ENCODE data around the gene EAF1.
"Not testable (repeated sequence)": the region's sequence is repeated elsewhere in the genome, so short reads cannot be mapped to it uniquely, and the experiment has no call there.

The EAF1 gene

DNA sequence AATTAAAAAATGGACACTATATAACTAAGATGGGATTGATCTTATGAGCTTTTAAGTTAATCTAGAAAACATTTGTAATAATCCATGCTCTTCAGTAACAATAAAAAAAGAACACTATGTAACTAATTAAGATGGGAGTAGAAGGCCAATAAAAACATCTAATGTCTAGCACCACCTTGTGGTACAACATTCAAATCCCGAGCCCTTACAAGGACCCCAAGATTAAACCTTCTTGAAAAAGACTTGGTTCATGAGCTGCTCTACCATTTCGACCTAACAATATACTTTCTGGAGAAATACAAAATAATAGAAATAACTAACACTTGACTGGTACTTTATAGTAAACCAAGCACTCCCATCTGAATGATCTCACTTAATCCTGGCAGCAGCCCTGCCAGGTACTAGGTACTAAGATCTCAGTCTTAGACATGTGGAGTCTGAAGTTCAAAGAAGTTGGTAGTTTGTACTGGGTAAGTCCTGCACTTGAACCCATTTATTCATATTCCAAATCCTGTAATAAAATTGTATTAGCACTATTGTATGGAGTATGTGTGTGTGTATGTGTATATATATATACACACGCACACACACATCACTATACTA is 21.8 kb upstream of the EAF1 start:
- DNase-seq (ENCODE audit: low read depth) = no peak

- no peak for DNase-seq (ENCODE audit: low read depth)
Measured at GRCh38 chr3:15409239-15409638, 18.2 kb upstream of the EAF1 start.

- no peak for DNase-seq (ENCODE audit: low read depth)
Measured at GRCh38 chr3:15409774-15410173, 17.6 kb upstream of the EAF1 start.

- DNase-seq (ENCODE audit: low read depth) = not testable (repeated sequence)
Measured at GRCh38 chr3:15410966-15411365, 16.4 kb upstream of the EAF1 start.

DNA sequence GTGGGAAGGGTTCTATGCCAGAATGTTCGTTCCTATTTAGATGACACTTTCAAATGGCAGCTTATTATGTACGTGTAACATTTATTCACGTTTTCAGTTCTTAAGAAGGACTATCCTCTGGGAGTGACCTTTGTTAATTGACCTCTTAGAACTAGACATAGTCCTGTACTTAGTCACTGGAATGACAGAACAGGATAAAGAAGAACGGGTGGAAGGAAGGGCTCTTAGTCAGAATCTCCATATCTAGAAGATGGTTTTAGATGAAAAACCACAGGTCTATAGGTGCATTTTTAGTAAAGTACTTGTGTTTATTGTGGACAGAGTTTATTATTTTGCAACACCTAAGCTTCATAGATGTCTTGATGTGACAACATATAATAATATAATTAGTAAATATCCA is 6.5 kb upstream of the EAF1 start:
- no peak for DNase-seq (ENCODE audit: low read depth)

GRCh38 chr3:15426579-15427118 is 749 bp upstream of the EAF1 start:
- DNase-seq (ENCODE audit: low read depth) = no peak

DNA sequence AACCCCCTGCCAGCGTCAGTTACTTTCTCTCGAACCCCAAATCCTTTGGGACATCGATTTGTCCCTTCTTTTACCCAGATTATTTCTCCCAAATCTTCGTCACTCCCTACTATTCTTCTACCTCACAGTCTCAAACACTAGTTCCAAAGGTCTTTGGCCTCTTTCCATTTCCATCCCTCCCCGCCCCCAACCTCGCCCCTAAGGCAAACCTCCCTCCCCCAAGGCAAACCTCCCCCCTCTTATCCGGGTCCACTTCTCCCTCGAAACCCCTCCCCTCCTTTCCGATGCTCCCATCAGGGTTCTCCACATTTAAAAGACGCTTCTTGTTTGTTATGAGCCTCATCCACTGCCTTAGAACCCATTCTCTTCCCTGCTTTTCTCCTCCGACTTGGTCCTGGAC is 583 bp downstream of the EAF1 start:
- DNase-seq (ENCODE audit: low read depth) = no peak

GRCh38 chr3:15428539-15428938 is 1.1 kb downstream of the EAF1 start:
- DNase-seq (ENCODE audit: low read depth) = no peak

DNA sequence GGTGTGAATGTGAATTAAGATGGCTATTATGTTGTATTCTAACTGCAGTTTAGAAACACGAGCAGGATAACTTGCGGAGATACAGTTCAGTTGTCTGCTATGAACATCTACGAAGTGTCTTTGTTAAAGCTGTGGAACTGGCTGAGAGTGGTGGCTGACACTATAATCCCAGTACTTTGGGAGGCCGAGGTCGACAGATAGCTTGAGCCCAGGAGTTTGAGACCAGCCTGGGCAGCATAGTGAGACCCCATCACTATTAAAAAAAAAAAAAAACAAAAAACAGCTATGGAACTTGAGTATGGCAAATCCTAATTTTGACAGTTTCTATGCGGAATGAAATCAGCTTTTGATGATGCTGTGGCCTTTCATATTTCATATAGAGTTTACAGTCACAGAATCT is 1.7 kb downstream of the EAF1 start:
- DNase-seq (ENCODE audit: low read depth) = no peak

DNA sequence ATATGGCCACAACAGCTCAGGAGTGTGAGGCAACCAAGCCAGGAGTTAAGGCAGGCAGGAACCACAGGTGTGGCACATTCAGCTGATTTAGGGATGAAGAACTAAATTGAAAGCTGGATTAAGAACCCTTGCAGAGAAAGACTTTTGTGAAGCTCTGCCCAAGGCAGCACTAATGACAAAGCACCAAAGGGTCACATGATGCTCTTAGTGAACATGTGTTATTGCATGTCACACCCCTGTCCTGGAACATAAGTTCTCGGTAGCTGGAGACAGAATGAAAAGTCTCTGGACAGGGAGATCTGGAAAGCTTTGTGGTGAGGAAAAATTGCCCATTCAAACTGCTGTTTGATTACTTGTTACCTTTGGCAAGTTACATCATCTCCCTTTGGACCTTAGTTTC is 3.2 kb downstream of the EAF1 start:
- DNase-seq (ENCODE audit: low read depth) = no peak

- DNase-seq (ENCODE audit: low read depth) = no peak
Measured at GRCh38 chr3:15431256-15431837, 3.9 kb downstream of the EAF1 start.

DNA sequence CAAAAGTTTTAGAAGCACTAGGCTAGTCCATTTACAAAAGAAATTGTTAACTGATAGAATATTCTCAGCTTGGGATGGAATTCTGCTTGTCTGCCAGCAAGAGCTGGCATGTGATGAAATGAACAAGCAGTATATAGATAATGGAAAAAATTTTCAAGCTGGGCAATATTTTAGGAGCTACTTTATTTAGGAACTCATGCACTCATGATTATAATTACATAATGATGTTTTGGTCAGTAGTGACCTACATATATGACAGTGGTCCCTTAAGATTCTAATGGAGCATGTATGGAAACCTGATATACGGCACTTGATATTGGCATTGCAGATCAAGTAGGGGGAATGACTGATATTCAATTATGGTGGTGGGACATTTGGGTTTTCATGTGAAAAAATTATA is 6.1 kb downstream of the EAF1 start:
- DNase-seq (ENCODE audit: low read depth) = no peak

- no peak for DNase-seq (ENCODE audit: low read depth)
Measured at GRCh38 chr3:15434756-15435155, 7.4 kb downstream of the EAF1 start.

DNA sequence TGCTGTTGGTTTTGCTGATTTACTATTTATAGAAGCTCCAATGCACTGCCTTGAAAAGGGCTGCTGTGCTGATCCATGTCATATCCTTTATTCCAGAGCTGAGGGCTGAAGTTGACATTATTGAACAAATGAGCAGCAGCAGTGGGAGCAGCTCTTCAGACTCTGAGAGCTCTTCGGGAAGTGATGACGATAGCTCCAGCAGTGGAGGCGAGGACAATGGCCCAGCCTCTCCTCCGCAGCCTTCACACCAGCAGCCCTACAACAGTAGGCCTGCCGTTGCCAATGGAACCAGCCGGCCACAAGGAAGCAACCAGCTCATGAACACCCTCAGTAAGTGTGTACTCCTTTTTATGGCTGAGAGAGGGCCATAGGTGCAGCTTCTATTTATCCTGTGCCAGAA is 8.8 kb downstream of the EAF1 start:
- DNase-seq (ENCODE audit: low read depth) = no peak

DNA sequence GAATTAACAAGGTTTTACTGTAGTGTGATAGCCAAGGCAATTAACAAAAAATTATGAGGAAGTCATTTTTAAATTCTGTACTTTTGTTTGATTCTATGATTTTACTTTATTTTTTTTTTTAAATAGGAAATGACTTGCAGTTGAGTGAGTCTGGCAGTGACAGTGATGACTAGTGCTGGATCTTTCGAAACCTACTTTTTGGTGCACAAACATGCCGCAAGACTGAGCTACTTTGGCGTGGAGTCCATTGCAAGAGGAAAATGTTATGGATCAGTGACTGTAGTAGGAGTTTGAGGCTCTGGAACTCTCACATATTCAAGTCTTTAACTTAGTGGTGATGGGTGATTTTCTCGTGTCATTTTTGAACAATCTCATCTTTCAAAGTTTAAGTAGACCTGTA is 11.6 kb downstream of the EAF1 start:
- no peak for DNase-seq (ENCODE audit: low read depth)

DNA sequence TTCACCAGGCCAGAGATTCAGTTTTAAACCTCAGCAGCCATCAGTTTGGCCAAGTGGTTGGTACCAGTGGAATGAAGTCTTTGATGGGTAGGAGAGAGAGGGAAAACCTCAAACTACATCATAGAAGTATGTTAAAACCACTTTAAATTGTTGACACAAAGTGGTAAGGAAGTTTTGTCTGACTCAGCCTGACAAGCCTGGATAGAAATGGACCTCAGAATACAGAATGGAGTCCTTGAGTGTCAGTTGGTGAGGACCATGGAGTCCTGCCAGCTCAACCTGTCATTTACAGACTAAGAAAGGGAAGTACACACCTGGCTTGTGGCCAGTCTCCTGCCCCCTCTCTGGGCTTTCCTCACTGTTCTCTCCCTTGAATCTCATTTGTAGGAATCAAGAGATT is 12.1 kb downstream of the EAF1 start:
- DNase-seq (ENCODE audit: low read depth) = no peak

GRCh38 chr3:15440891-15441290 is 13.5 kb downstream of the EAF1 start:
- no peak for DNase-seq (ENCODE audit: low read depth)

DNA sequence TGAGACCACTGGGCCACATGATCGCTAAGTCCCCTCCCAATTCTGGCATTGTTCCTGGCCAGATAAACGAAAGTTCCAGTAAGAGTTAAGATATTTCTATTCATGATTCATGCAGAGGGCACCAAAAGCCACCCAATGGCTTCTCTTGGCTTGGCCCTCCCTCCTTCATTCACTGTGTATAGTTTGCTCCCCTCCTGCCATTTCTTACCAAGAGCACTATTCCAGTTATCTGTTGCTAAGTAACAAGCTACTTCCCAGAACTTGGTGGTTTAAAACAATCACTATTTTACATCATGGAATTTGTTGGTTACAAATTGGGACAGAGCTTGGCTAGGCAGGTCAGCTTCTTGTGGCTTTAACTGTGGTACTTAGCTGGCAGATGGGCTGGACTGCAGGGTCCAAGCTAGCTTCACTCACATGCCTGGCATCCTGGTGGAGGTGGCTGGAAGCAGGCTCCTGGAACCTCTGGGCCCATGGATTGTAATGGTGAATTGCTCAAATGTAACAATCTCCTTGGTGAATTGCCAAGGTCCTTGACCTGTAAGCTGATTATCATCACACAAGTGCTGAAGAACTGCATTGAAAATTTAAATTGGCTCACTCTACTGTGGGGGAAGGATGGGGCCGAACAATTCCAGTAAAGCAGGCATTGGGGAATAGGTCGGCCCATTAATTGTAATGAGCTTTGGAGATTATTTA is 16.6 kb downstream of the EAF1 start:
- DNase-seq (ENCODE audit: low read depth) = no peak

GRCh38 chr3:15449489-15450224 is 22.3 kb downstream of the EAF1 start:
- DNase-seq (ENCODE audit: low read depth) = no peak

GRCh38 chr3:15450438-15451215 is 23.2 kb downstream of the EAF1 start:
- no peak for DNase-seq (ENCODE audit: low read depth)

GRCh38 chr3:15451216-15452113 is 24.1 kb downstream of the EAF1 start:
- no peak for DNase-seq (ENCODE audit: low read depth)

All from stimulated activated CD8-positive, alpha-beta memory T cell treated with anti-CD3 and anti-CD28 coated beads, Interleukin-15, amount 100 ng/mL, for 1 hour (primary cell).